ENCODE data around the gene PSMG3.
A peak's percentile ranks its signal among the peaks of the same experiment; 100 is the strongest.

PSMG3 gene

DNA sequence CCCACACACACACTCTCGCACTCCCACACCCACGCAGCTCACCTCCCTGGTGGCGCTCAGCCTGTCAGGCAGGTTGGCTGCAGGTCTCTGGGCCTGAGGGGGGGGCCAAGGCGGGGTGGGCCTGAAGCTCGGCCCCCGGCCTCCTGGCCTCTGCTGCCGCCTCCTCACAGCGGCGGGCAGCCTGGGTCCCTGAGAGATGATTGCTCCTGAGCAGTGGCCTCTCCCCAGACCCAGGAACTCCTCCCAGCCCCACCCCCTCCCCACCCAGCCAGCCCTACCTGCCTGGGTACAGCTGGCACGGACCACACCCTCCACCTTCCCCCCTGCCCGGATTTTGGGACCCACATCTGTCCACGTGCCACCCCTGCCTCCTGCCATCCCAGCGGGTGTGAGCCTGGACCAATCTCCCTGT is 9.2 kb downstream of the PSMG3 start:
- ChIA-PET CTCF (no interaction called here), POLR2A (no interaction called here)
- no peak overlapping the region for H3K4me3 ChIP-seq (ENCODE audit: low read depth, low read length)
- no peak for TF ChIP-seq CTCF (IDR thresholded peaks at IDR 0.05; ENCODE audit: insufficient read depth, low read length, missing control alignments)
- DNase-seq (ENCODE audit: low read depth, low spot score) = no peak

- DNase-seq (ENCODE audit: low read depth, low spot score) = no peak
- ChIA-PET CTCF (no interaction called here), POLR2A (no interaction called here)
- H3K4me3 ChIP-seq (ENCODE audit: low read depth, low read length) = no peak overlapping the region
- TF ChIP-seq CTCF (IDR thresholded peaks at IDR 0.05; ENCODE audit: insufficient read depth, low read length, missing control alignments) = no peak
Measured at GRCh38 chr7:1559626-1560590, 9.9 kb downstream of the PSMG3 start.

- ChIA-PET CTCF (interaction anchor here (0.8 to 1.2 kb wide), 2 partner anchors 55 to 789 kb away, joined by 3 to 4 read pairs; partner anchors contain the start of gene INTS1), POLR2A (no interaction called here)
- H3K4me3 ChIP-seq (ENCODE audit: low read depth, low read length) = no peak overlapping the region
- no peak for TF ChIP-seq CTCF (IDR thresholded peaks at IDR 0.05; ENCODE audit: insufficient read depth, low read length, missing control alignments)
- DNase-seq (ENCODE audit: low read depth, low spot score) = no peak
Measured at GRCh38 chr7:1558841-1559625, 10.8 kb downstream of the PSMG3 start.

DNA sequence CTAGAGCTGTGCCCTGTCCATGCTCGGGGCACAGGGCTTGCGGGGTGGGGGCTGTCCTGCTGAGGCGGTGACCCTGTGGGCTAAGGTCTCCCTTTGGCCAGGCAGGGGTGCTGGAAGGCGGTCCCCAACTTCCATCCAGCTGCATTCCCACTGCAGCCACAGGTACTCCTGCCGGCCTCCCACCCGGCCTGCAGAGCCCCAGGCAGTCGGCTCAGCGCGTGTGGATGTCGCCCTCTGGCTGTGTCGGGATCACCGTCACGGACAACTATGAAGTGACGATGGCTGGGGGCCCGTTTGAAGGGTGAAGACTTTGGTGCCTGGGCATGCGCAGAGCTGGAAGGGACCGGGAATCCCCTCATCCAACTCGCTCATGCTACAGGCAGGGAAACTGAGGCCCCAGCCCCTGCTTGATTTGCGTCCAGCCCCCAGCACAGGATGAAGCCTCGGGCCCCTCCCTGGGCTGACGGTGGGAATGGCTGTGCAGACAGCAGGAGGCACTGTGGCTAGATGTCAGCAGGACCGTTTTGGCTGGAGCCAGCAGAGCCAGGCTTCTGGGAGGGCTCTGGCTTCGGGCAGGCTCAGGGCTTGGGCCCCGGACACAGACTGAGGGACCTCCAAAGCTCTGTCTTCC is 11.5 kb downstream of the PSMG3 start:
- ChIA-PET POLR2A (no interaction called here), CTCF (interaction anchor here (0.8 to 1.2 kb wide), 2 partner anchors 54 to 789 kb away, joined by 3 to 4 read pairs; partner anchors contain the start of gene INTS1)
- DNase-seq (ENCODE audit: low read depth, low spot score) = no peak
- no peak overlapping the region for H3K4me3 ChIP-seq (ENCODE audit: low read depth, low read length)
- TF ChIP-seq CTCF (IDR thresholded peaks at IDR 0.05; ENCODE audit: insufficient read depth, low read length, missing control alignments) = peak; percentile 25

GRCh38 chr7:1557771-1558170 is 12.1 kb downstream of the PSMG3 start:
- CTCF ChIA-PET = interaction anchor here (1.2 kb wide), 1 partner anchor 54 kb away, joined by 4 read pairs; the partner anchor contains the start of gene INTS1

More at GRCh38 chr7:1557771-1558170, 12.1 kb downstream of the PSMG3 start:
- POLR2A ChIA-PET = no interaction called here
- no peak for DNase-seq (ENCODE audit: low read depth, low spot score)
- no peak for TF ChIP-seq CTCF (IDR thresholded peaks at IDR 0.05; ENCODE audit: insufficient read depth, low read length, missing control alignments)
- no peak overlapping the region for H3K4me3 ChIP-seq (ENCODE audit: low read depth, low read length)
